Esophagus squamous epithelium (tissue), 4 donors: ENCODE measurements around the gene LRRC72.

Source experiments
- CTCF ChIP-seq, 6 experiments: fragments of 450-650 bp in 4 of 6; fragments of 200-600 bp in 2 of 6; sonication (generic) in 2 of 6; IDR thresholded peaks; one replicate each; pipeline ENCODE4 v1.5.1; 2016 to 2019; ENCODE audit warnings: antibody characterized with exemption in 6 of 6, mild to moderate bottlenecking in 4 of 6, moderate library complexity in 4 of 6
- POLR2A ChIP-seq, 4 donors: fragments of 450-650 bp; IDR thresholded peaks; one replicate each; pipeline ENCODE4 v1.6.1; 2017; ENCODE audit warnings: antibody characterized with exemption in 4 of 4, mild to moderate bottlenecking in 4 of 4, moderate library complexity in 3 of 4

GRCh38 chr7:16494955-16495719 is 31.5 kb upstream of the LRRC72 start:
- TF ChIP-seq CTCF (IDR thresholded peaks at IDR 0.05) (no peak), POLR2A (IDR thresholded peaks at IDR 0.05) (no peak)
